NCI-H1930 (cell line): Measurements from ENCODE around the gene RAB40B.
A peak's percentile ranks its signal among the peaks of the same experiment; 100 is the strongest.

Experiments used
- DNase-seq, 2 experiments: peaks; one replicate each; lab custom pipeline; 2025; lab: John Stamatoyannopoulos, UW

RAB40B gene

DNA sequence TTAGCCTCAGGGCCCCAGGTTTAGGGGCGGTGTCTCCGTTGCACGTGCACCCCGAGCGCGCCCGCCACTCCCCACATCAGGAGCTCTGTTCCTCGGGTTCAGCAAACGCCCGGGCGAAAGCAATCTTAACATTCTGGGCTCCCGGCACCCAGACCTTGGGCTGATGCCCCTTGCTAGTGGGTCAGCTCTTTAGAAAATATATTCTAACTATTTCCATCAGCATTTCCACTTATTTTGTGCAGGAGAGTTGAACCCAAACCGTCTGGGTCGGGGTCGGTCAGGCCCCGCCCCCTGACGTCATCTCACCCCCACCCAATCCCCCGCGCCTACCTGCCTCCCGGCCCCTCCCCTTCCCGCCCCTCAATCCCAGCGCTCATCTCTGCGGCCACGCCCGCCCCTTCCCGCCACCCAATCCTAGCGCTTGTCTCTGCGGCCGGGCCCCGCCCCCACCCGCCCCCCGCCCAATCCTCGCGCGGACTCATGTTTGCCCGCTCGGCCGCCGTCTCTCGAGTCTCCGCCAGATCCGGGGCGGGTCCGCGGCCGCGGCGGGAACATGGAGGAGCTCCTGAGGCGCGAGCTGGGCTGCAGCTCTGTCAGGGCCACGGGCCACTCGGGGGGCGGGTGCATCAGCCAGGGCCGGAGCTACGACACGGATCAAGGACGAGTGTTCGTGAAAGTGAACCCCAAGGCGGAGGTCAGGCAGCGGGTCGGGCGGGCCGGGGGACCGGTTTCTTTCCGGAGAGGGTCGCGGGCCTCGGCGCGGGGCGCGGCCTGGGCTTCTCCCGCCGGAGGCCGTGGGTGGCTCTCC, 17.9 kb upstream of the RAB40B start, which contains the start of gene FN3KRP:
Gene FN3KRP (plus strand): TSS at position 504 of the 808 bp plus-strand sequence. CDS start 50 bp downstream, at position 554.
- DNase-seq = peak; percentile 86 to 89

DNA sequence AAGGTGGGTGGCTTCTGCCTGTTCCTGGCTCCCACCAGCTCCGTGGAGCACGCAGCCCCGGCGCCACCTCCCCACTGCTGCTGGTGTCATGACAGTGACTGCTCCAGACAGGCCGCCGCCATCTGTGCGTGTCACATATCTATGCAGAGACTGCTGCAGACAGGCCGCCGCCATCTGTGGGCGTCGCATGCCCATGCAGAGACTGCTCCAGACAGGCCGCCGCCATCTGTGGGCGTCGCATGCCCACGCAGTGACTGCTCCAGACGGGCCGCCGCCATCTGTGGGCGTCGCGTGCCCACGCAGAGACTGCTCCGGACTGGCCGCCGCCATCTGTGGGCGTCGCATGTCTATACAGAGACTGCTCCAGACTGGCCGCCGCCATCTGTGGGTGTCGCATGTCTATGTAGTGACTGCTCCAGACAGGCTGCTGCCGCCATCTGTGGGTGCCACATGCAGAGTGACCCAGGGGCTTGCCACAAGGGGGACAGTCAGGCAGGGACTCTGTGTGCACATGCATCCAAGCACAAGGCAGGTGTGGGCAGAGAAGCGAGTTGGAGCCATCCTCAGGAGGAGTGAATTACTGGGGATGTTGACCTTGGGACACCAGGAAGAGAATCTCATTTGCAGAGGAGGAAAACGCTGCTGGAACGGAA, 14.7 kb upstream of the RAB40B start:
- DNase-seq = no peak

DNA sequence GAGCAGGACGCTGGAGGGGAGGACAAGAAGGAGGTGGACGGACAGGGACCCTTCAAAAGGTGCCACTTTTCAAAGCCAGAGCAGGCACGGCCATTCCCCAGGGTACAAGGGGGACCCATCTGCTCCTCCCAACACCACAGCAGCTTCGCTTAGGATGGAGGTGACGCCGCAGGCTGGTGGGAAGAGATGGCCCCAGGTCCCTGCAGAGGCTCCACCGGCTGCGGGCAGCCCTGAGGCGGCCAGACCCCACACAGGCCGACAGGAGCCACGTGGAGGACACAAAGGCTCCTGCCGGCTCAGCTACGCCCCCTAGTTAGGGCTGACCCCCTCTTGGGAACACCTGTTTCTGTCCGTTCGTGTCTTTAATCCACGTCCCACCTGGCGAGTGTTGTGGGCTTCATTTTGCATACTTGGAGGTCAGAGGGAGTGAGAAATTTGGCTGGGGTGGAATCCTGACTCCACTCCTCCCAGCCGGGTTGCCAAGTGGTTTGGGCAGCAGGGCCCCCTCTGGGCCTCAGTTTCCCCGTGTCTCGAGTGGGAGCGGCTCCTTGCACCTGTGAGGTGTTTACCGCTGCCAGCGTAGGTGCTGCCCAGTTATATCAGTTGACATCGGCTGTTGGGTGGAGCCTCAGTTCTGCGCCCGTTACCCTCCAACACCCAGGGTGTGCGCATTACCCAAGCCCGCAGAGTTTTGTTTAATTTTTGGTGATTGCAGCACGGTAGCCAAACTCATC, 12.2 kb upstream of the RAB40B start:
- DNase-seq = no peak

DNA sequence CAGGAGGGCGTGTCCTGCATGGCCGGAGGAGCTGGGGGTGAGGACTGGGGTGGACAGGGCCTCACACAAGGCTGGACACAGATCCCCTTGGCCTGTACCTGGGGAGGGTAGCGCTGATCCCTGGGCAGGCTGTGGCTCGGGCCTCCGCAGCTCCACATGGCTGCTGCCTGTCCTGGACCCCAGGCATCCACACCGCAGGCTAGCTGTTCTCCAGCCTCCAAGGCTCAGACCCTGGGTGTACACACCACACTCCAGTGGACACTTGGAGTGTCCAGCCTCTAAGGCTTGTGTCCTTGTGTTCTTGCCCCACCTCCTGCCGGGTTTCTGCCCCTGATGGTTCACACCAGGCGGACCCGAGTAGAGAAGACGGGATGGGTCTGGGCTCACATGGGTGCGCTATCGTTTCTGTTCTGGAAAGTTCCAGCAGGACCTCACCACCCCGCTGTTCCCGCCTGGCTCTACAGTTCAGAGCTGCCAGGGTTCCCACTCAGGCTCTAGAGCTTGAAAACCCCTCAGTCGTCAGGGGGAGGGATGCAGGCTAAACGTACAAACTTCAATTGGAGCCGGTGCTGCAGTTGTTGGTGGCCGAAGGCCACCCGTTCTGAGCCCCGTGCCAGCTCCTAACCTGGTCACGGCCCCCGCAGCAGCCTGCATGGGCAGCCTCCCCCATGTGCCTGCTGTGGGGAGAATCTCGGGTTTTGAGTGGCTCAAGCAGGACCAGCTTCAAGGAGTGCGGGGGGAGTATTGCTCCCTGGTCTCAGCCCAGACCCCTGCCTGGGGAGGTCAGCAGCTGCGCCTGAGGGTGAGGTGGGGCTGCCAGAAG, 11.4 kb upstream of the RAB40B start:
- DNase-seq = no peak

DNA sequence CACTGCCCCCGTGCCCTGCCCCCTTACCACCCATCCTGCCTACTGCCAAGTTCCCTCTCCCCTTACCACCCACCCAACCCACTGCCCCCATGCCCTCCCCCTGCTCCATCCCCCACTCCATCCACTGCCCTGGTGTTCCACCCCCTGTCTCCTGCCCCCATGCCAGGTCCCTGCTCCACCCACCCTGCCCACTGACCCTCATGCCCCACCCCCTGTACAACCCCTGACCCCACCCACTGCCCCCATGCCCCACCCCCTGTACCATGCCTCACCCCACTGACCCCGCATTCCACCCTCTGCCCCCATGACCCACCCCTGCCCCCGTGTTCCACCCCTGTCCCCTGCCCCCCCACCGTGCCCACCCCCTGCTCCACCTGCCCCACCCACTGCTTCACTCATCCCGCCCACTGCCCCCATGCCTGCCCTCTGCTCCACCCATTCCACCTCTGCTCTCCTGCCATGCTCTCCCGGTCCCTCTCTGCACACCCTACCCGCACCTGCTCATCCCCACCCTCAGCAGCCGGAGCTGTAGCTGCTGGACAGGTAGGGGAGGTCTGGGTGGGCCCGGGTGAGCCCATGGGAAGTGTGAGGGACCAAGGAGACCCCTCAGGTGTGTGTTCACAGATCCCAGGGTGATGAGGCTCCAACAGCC, 10.7 kb upstream of the RAB40B start:
- no peak for DNase-seq

DNA sequence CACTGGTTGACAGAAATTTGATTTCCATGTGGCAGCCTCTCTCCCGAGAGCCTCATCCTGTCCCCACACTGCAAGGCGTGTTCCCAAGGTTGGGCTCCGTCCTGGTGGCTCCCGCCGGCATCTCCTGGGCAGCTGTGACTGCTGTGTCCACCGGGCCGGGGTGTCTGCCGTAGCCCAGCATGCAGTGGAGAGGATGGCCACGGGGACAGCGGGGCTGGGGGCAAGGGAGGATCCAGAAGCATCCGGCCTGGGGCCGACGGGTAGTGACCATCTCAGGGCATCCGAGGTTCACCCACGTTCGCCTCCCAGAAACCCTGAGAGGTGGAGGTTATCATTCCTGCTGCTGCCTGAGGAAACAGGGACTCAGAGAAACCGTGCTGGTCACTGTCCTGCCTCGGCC, 7.3 kb upstream of the RAB40B start:
- no peak for DNase-seq

DNA sequence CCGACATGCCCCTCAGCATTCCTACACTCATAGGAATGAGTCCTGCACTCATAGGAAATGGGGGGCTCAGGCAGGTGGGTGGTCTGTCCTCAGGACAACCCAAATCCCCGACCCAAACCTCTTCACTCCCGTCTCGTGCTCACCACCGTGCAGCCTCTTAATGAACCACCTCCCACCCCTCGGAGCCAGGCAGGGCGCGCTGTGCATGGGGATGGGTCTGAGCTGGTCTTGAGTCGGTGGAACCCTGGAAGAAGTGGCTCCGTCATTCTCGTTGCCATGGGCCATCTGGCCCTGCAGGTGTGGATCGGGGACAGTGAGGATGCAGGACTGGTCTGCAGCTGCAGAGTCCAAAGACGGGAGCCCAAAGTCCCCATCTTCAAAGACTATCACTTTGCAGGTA, 6.4 kb upstream of the RAB40B start:
- no peak for DNase-seq

DNA sequence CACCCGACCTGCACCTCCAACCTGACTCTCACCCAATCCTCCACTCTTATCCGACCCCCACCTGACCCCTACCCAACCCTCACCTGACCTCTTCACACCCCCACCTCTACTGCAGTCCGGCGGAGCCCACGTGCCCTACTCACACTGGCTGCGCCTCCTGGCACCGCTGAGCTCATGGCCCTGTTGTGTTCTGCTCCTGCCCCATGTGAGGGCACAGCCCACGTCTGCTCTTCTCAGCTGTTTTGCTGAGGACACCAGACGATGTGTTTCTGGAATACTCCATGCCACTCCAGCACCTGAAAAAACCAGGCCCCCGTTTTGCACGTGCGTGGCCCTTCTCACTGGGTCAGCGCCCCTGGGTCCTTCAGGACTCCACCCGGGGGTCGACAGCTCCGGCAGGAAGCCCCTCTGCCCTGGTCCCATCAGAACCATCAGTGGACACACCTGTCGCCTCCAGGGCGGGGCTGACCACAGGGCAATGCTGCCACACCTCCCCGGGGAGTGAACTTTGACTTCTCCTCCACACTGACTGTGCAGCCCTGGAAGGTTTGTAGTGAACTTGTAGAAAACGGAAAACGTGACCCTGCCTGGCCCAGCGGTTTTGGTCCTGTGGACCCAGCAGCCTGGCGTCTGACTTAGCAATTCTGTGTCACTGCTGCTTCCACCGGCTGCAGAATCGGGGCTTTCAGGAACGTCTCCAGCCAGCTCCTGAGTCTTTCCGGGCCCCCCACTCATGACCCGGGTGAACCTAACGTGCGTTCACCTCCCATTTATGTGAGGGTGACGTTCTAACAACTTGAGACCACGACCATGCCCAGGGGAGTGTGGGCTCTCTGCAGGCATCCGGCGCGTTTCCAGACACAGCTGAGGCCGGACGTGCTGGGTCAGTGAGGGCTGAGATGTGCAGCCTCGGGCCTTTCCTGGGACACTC, 5.7 kb upstream of the RAB40B start:
- no peak for DNase-seq

DNA sequence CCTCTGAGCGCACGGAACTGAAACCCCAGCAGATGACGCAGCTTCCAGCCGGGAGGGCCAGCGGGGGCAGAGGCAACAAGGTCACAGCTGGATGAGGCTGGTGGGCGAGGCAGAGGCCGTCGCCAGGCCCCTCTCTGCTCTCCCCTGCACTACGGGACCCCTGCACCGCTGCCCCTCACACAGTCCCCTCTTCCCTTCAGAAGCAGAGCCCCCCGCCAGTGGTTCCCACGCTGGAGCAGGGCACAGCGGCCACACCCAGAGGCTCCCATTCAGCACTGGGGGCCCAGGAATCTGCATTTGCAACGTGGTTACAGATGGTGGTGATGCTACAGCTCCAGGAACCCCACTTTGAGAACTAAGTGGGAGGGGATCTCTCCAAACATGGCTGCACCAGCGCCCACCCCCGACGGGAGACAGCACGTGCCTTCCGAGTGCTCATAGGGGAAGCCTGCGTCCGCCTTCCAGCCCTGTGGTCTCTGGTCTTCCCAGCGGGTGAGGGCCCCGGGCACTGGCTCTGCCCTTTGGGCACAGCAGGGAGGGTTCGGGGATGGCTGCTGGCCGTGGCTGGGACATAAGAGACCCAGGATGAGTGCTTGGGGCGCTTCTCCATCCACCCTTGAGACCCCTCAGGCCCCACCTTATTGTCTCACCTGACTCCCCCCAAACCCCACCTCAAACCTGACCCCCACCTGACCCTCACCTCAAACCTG, 4.7 kb upstream of the RAB40B start:
- DNase-seq = no peak

DNA sequence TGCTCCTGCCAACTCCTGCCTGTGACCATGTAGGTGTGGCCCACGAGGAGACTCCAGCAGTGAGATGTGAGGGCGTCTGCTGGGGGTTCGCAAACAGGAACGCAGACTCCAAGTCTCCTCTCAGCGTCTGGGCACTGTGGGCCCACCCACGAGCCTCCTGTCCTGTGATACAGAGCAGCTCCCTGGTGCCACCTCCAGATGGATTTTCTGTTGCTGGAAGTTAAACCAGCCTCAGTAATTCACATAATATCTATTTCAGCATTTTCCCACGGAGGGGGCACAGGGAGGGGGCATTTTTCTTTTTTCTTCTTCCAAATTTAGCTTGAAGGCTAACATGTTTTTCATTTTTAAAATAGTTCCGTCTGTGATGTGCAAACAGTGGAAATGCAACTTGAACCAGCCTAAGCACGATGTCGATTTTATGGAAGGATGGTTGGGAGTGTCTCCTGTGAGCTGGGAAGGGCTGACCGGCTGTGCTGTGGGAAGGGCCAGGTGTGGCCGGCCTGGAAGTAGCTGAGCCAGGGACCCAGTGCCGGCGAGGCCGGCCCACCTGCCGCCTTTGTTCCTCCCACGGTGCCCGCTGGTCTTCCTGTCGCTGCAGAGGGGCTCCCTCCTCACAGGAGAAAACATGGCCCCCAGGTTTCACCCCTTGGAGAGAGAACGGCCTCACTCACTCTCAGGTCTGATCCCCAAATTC, 3.9 kb upstream of the RAB40B start:
- DNase-seq = no peak

DNA sequence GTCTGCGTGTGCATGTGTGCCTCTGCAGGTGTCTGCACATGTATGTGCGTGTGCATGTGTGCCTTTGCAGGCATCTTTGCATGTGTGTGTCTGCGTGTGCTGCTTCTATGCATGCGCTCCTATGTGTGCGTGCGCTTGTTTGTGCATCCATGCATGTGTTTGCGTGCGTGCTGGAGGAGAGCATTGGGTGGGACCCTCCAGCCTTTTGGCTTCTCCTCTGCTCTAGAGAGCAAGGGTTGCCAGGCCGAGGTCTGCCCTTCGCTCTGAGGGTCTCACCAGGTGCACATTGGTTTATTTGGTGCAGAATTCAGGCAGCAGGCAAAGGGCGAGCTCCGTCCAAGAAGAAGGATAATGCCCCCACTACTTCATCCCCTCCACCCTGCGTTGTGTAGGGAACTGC, 1.1 kb upstream of the RAB40B start:
- DNase-seq = no peak

DNA sequence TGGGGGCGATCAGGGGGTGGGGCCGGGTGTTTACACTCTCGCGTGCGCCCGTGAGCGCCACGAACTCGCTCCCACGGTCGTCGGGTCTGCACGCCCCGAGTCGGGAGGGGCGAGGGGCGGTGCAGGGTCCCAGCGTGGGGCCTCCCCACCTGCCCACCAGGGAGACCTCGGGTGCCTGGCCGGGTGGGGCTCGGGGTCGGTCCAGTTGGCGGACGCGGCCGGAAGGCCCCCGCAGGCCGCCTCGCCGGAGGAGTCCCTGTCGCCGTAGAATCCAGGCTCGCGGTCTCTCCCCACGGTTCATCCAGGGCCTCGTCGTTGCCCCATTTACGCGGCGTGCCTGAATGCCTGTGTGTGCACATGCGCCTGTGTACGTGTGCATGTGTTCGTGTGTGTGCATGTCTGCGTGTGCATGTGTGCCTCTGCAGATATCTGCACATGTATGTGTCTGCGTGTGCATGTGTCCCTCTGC, 510 bp upstream of the RAB40B start:
- no peak for DNase-seq

DNA sequence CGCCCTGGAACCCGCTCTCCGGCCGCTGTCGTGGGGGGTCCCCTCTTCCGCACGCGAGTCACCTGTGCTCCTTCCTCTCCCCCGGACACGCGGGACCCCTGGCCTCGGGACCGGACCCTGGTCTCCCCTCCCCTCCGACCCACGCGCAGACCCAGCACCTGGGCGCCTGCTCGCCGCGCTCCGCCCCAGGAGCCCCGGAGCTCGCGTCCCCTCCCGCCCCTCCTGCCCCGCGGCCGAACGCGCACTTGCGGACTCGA, 762 bp downstream of the RAB40B start:
- DNase-seq = no peak

DNA sequence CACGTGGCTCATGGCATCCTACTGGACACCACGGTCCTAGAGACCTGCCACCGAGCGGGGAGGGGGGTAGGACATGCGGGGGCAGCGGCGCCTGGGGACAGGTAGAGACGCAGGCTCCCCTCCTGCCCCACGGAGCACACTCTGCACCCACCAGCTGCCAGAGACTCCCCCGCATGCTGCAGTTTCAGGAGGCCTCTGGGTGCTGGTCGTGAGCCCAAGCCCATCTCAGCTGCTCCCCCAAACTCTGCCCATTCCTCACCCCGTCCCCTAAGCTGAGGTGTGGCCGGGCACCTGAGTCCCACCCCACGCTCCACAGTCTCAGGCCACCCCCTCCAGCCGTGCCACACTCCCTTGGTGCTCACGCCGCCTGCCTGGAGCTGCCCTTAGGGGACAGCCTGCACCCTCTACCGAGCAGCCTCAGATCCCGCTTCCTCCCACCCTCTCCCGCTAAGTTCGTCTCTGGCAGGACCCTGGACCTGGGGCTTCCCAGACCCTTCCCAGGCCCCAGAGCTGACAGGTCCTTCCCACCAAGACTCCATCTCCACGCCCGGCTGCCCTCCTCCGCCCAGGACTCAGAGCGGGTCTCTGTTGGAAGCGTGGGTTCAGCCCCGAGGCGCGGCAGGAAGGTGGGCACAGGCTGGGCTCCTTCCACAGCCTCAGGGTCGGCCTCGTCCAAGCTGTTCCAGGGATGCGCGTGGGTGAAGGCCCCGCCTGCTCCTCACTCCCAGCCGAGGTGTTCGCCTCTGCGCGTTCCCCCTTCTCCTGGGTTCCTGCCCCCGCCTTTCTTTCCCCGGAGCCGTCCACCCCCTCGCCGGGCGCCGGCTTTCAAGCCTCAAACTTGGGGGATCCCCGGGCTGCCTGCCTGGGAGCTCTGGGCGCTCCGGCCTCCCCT, 1.3 kb downstream of the RAB40B start:
- DNase-seq = no peak

DNA sequence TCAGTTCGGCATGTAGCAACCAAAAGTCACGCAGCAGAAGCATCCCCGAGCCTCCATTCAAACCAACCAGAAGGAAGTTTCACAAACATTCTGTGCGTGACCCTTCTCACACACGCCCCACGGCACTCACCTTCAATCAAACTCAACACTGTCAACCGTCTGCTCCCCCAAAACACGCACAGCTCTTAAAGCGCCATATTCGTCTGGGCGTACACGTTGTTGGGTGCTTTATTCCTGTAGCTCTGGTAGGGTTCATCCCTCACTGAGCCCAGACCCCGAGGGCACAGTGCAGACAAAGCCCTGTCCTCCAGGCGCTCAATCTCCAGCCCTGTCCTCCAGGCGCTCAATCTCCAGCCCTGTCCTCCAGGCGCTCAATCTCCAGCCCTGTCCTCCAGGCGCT, 2.2 kb downstream of the RAB40B start:
- DNase-seq = no peak

DNA sequence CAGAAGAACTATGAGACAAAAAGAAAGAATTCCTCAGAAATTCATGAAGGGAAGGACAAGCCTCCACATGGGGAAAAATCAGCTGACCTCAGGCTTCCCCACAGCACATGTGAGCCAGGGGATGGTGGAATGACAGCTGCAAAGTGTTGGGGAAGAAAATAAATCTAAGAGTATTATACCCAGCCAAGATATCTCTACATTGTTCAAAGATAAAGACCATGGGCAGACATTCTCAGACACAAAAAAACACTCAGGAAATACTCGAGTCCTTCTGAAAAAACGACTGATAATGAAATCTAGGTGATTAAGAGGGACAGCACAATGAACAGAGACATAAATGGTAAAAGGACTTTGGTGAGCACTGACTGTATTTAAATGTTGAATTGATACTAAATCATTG, 3.9 kb downstream of the RAB40B start:
- DNase-seq = no peak

DNA sequence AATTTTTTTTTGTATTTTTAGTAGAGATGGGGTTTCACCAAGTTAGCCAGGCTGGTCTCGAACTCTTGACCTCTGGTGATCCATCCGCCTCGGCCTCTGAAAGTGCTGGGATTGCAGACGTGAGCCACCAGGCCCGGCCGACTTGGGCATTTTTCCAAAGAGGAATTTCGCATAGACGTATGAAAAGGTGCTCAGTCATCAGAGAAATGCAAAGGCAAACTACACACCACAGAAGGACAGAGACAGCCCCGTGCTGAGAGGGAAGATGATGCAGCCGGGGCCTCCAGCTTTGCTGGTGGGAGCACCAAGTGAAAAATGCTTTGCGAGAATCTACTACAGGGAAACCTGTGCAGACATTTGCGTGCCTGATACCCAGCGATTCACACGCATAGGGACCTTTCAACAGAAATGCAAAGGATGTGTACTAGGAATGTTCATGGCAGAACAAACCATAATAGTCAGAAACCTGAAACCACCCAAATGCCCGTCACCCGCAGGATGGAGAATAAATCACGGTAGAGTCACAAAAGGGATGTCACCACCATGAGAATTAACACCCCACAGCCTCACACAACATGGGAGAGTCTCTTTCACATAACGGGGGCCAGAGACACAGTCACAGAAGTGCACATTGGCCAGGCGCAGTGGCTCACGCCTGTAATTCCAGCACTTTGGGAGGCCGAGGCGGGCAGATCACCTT, 5.2 kb downstream of the RAB40B start:
- no peak for DNase-seq

DNA sequence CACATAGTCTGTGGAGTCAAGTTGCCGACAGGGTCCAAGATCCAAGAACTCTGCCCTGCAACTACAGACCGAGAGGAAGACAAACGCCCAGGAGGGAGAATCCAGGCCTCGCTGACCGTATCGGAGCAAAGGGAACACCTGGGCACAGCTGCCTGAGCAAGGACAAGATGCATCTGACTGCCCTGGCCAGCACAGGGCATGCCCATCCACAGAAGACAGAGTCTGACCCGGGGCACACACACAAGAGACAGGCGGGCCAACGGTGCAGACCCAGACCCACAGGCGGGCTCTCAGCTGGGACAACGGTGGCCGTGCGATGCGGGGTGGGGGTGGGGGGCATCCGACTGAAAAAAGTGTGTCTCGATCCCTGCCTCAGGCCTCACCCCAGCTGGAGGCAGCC, 6.2 kb downstream of the RAB40B start:
- DNase-seq = no peak
